ENCODE results near the gene FUT2. TPM values are rescaled to one million over a fixed set of nuclear protein-coding genes. Genes with fewer than 3 reads are reported as not detected.

The FUT2 gene
- total and polyA plus RNA-seq, 2 of the 13 experiments (the other 11 are each of a cell fraction or from before 2014, with no cell fraction given) = 0.07 TPM; not detected in 1

GRCh38 chr19:48751845-48752495, 56.2 kb downstream of the FUT2 start:
- Histone ChIP-seq H3K9ac (ENCODE audit: insufficient read depth, low read depth, low read length) (no peak overlapping the region), H3K27ac (ENCODE audit: extremely low read length, insufficient read depth, low read length) (no peak overlapping the region), H3K4me3 (replicated peaks in 1 of 3; ENCODE audit: insufficient read depth in 1 of 3, low read depth in 2 of 3, low read length in 3 of 3) (no peak overlapping the region), H3K4me2 (ENCODE audit: low read depth, low read length) (no peak overlapping the region), H3K27me3 (ENCODE audit: control insufficient read depth in 1 of 2, insufficient read depth in 2 of 2, low read length in 2 of 2) (no peaks in the 10 kb centered on the region), H4K20me1 (ENCODE audit: insufficient read depth, low read length) (no peaks in the 10 kb centered on the region), H2AFZ (ENCODE audit: low read length) (no peak overlapping the region), H3K9me3 (ENCODE audit: low read length) (no peaks in the 10 kb centered on the region), H3K79me2 (ENCODE audit: insufficient read depth, low read length) (no peaks in the 10 kb centered on the region), H3K36me3 (replicated peaks in 1 of 2; ENCODE audit: control insufficient read depth in 1 of 2, insufficient read depth in 2 of 2, low read length in 2 of 2) (no peaks in the 10 kb centered on the region), H3K4me1 (ENCODE audit: insufficient read depth, low read length) (peaks cover 40% of the 10 kb centered on the region)
- ATAC-seq = no peak
- ChIA-PET POLR2A (interaction anchor here (1.7 kb wide), 1 partner anchor 13 kb away, joined by 4 read pairs; no protein-coding TSS in a partner anchor), CTCF (ENCODE audit: low intra/inter-chr PET ratio, low total read pairs) (no interaction called here)
- no TSS peak for BruUV-seq (replicated peaks)
- no peak for FAIRE-seq
- 92% methylated on average over 19 of the region's 20 CpGs for WGBS (ENCODE audit: low lambda C conversion rate)
- no peak for DNase-seq (ENCODE audit: low spot score)
- in situ Hi-C loops (cut with HindIII; ENCODE audit: extremely low pct_ligation_motif_present, low pct_unique_long_range_greater_than_20kb) = no loop called here
- intact Hi-C loops (cut with micrococcal nuclease; ENCODE audit: unreplicated experiment) = no loop called here
- TF ChIP-seq, protein P1, sequence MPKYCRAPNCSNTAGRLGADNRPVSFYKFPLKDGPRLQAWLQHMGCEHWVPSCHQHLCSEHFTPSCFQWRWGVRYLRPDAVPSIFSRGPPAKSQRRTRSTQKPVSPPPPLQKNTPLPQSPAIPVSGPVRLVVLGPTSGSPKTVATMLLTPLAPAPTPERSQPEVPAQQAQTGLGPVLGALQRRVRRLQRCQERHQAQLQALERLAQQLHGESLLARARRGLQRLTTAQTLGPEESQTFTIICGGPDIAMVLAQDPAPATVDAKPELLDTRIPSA (CRISPR knock-in tag; IDR thresholded peaks at IDR 0.05; ENCODE audit: borderline replicate concordance) = no peak
- no peak for TF ChIP-seq PRMT3 (CRISPR knock-in tag; IDR thresholded peaks at IDR 0.05; ENCODE audit: borderline replicate concordance, low read depth)
- no peak for TF ChIP-seq SMARCE1 (IDR thresholded peaks at IDR 0.05; ENCODE audit: borderline replicate concordance)
- TF ChIP-seq ZNF7 (CRISPR knock-in tag; IDR thresholded peaks at IDR 0.05) = no peak
- TF ChIP-seq ZNF124 (CRISPR knock-in tag; IDR thresholded peaks at IDR 0.05) = no peak
- TF ChIP-seq PHF21A (CRISPR knock-in tag; IDR thresholded peaks at IDR 0.05) = no peak
- TF ChIP-seq, protein P2, sequence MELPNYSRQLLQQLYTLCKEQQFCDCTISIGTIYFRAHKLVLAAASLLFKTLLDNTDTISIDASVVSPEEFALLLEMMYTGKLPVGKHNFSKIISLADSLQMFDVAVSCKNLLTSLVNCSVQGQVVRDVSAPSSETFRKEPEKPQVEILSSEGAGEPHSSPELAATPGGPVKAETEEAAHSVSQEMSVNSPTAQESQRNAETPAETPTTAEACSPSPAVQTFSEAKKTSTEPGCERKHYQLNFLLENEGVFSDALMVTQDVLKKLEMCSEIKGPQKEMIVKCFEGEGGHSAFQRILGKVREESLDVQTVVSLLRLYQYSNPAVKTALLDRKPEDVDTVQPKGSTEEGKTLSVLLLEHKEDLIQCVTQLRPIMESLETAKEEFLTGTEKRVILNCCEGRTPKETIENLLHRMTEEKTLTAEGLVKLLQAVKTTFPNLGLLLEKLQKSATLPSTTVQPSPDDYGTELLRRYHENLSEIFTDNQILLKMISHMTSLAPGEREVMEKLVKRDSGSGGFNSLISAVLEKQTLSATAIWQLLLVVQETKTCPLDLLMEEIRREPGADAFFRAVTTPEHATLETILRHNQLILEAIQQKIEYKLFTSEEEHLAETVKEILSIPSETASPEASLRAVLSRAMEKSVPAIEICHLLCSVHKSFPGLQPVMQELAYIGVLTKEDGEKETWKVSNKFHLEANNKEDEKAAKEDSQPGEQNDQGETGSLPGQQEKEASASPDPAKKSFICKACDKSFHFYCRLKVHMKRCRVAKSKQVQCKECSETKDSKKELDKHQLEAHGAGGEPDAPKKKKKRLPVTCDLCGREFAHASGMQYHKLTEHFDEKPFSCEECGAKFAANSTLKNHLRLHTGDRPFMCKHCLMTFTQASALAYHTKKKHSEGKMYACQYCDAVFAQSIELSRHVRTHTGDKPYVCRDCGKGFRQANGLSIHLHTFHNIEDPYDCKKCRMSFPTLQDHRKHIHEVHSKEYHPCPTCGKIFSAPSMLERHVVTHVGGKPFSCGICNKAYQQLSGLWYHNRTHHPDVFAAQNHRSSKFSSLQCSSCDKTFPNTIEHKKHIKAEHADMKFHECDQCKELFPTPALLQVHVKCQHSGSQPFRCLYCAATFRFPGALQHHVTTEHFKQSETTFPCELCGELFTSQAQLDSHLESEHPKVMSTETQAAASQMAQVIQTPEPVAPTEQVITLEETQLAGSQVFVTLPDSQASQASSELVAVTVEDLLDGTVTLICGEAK (IDR thresholded peaks at IDR 0.05) = no peak
- TF ChIP-seq, protein P2 (CRISPR knock-in tag; IDR thresholded peaks at IDR 0.05) = no peak
- TF ChIP-seq ZNF143 (CRISPR knock-in tag; IDR thresholded peaks at IDR 0.05) = no peak
- no peak for TF ChIP-seq EEA1 (CRISPR knock-in tag; IDR thresholded peaks at IDR 0.05; ENCODE audit: borderline replicate concordance)
- TF ChIP-seq ZNF543 (CRISPR knock-in tag; IDR thresholded peaks at IDR 0.05) = no peak
- TF ChIP-seq HBP1 (CRISPR knock-in tag; IDR thresholded peaks at IDR 0.05; ENCODE audit: low read depth) = no peak
